CD4-positive, alpha-beta T cell treated with Interleukin-12 subunit alpha and Interleukin-12 subunit beta, for 1 hour (primary cell): ENCODE data around the gene GNAI2.

Experiments used
- DNase-seq: peaks from one replicate; pipeline ENCODE4 v3.0.0-alpha.2; 2020

The GNAI2 gene

DNA sequence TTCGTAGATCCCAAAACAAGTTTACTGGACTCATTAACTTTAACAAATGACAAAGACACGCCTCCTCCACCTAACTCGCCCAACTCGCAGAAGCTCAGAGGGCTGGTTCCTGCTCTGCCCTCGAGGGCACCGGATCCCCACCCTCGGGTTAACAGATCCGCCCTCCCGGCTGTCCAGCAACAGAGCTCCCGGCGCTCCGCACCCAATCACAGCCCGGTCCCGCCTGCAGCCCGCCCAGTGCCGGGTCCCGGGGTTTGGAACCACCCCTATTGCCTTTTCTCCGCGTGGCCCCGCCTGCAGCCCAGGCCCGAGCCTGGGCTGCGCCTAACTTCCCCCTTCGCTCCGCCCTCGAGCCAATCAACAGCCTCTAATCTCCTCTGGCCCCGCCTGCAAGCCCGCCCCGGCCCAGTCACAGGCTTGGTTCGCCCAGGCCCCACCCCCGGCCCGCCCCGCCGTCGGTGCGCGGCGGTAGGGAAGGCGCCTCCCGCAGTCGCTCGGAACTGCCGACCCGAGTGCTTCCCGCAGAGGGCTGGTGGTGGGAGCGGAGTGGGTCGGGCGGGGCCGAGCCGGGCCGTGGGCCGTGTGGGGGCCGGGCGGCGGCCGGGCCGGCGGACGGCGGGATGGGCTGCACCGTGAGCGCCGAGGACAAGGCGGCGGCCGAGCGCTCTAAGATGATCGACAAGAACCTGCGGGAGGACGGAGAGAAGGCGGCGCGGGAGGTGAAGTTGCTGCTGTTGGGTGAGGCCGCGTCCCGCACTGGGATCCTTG, at the start of gene GNAI2:
TSS of gene GNAI2 (plus strand) at position 489 of the 768 bp plus-strand sequence. CDS start at position 621, 132 bp downstream.
- peak; percentile 99 for DNase-seq

GRCh38 chr3:50187750-50188149, 48.3 kb upstream of the GNAI2 start:
- DNase-seq: no peak

- DNase-seq: peak; percentile 30
These were observed 46.7 kb upstream of the GNAI2 start for GRCh38 chr3:50189274-50189673.

GRCh38 chr3:50189989-50190388, 46.0 kb upstream of the GNAI2 start:
- no peak for DNase-seq

DNA sequence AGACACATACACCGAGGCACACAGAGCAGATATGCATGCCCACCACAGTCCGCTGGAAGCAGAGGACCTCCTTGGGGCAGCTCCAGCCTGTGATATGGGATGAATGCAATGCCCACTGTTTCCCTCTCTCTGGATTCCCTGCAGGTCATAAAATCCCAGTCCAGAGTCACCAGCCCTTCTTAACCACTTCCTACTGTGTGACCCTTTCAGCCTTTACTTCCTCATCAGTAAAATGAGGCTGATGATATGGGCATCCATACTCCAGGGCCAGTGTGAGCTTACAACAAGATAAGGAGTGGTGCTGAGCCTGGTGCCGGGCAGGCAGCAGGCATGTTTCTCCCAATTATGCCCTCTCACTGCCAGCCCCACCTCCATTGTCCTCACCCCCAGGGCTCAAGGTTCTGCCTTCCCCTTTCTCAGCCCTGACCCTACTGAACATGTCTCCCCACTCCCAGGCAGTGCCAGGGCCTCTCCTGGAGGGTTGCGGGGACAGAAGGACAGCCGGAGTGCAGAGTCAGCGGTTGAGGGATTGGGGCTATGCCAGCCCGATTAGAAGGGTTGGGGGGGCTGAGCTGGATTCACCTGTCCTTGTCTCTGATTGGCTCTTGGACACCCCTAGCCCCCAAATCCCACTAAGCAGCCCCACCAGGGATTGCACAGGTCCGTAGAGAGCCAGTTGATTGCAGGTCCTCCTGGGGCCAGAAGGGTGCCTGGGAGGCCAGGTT, 44.9 kb upstream of the GNAI2 start, which contains the start of gene GNAT1:
TSS of gene GNAT1 (plus strand) at position 675 of the 725 bp plus-strand sequence. CDS start 116 bp downstream, outside the sequence.
- DNase-seq: no peak

- no peak for DNase-seq
These were observed 43.9 kb upstream of the GNAI2 start for GRCh38 chr3:50192124-50192523.

- peak; percentile 86 for DNase-seq
These were observed 43.3 kb upstream of the GNAI2 start for GRCh38 chr3:50192689-50193141.

DNA sequence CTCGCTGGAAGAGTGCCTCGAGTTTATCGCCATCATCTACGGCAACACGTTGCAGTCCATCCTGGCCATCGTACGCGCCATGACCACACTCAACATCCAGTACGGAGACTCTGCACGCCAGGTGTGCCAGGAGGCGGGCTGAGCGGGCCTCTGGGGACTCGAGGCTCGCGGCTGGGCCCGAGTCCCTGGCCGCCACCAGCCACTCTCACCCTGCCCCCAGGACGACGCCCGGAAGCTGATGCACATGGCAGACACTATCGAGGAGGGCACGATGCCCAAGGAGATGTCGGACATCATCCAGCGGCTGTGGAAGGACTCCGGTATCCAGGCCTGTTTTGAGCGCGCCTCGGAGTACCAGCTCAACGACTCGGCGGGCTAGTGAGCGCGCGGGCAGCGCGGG, 42.7 kb upstream of the GNAI2 start:
- no peak for DNase-seq

GRCh38 chr3:50193746-50194127, 42.3 kb upstream of the GNAI2 start:
- no peak for DNase-seq

DNA sequence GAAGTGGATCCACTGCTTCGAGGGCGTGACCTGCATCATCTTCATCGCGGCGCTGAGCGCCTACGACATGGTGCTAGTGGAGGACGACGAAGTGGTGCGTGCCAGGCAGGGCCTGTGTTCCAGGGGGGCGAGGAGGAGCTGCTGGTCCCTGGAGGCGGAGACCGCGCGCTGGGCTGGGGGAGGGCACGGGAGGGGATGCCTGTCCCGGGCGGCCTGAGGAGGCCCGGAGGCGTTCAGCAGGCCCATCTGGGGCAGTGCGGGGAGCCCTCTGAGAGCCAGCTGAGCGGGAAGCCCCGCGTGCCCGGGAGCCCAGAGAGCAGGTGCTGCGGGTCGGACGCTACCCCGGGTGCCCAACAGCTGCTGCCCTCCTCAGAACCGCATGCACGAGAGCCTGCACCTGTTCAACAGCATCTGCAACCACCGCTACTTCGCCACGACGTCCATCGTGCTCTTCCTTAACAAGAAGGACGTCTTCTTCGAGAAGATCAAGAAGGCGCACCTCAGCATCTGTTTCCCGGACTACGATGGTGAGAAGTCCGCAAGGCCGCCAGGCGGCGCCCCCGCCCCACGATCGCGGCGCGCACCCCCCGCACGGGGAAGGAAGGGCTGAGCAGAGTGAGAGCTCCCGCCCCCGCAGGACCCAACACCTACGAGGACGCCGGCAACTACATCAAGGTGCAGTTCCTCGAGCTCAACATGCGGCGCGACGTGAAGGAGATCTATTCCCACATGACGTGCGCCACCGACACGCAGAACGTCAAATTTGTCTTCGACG, 41.7 kb upstream of the GNAI2 start:
- peak; percentile 88 for DNase-seq

- DNase-seq: peak; percentile 56
These were observed 41.0 kb upstream of the GNAI2 start for GRCh38 chr3:50194903-50195500.

DNA sequence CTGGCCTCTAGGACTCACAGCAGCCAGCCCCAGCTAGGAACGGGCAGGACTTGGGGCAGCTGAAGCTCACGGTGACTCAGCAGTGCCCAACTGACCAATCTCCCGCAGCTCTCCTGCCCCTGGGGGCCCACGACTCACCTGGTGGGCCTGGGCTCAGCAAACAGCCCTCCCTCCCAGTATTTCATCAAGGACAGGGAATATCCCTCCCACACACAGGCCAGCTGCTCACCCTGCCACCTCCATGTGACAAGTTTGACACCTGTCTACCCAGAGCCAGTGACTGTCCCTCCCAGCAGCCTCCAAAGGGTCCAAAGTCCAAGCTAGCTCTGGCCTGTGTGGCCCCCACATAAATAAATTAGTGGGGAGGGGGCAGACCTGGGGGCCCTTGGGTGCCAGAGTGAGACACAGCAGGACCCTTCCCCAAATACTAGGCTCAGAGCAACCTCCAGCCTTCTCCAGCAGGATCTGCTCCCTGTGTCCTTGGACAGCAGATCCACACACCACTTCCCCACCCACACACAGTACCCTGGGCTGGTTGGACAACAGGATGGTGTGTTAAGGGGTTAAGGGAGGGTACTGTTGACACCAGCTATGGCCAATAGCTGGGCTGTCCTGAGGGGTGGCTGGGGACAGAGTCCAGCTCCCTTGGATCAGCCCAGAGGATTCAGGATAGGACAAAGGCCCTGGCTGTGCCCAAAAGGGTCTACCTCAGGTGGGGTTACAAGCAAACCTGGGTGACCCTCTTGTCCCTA, 40.3 kb upstream of the GNAI2 start:
- no peak for DNase-seq

DNA sequence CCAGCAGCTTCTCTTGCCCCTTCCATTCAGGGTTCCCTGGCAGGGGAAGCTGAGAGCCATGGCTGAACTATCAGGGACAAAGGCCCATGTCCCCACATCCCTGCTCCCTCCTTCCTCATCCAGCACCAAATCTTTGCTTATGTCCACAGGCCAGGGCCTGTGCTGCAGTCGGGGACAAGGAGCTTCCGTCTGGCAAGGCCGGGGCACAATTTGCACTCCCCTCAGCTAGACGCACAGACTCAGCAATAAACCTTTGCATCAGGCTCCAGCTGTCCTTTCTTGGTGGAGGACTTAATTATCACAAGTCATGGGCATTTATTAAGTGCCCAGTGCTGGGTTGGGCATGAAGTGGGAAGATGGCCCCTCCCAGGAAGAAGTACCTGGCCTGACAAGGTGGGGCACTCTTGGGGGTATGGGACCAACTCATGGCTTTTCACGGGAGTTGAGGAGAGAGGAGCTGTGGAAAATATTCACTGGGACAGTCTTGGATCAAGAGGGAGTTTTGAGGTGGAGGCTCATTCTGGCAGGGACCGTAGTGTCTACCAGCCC, 39.7 kb upstream of the GNAI2 start:
- no peak for DNase-seq

DNA sequence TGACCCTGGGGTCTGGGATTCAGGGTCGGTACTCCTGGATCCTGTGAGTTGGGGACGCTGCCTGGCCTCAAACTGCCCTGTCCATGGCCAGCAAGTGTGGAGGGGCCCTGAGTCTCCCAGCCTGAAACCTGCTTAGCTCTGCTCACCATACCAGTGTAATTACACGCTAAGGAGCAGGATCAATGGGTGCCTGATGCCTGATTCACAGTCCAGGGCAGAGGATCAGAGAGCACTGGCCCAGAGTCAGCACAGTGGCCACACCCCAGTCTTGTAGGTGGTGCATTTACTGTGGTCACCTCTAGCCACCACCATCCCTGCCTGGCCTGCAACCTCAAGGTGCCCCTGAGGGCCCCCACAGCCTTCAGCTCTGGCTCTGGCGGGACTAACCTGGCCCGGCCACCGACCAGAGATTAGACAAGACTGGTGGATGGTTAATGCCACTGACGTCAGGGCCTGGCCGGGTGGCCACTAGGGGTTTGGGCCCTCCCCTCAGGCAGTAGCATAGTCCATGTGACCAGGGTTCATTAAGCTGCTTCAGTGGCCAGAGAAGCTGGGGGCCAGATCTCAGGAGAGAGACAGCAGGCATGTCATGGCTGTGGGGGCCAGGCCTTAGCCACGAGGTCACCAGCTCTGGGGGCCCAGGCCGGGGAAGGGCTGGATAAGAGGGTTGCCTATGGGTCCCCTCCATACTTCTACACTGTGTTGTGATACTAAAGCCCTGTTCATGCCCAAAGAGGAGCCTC, 34.3 kb upstream of the GNAI2 start:
- no peak for DNase-seq

- no peak for DNase-seq
These were observed 33.5 kb upstream of the GNAI2 start for GRCh38 chr3:50202353-50203112.

GRCh38 chr3:50203113-50203808, 32.7 kb upstream of the GNAI2 start:
- DNase-seq: no peak

- no peak for DNase-seq
These were observed 31.9 kb upstream of the GNAI2 start for GRCh38 chr3:50203809-50204803.

DNA sequence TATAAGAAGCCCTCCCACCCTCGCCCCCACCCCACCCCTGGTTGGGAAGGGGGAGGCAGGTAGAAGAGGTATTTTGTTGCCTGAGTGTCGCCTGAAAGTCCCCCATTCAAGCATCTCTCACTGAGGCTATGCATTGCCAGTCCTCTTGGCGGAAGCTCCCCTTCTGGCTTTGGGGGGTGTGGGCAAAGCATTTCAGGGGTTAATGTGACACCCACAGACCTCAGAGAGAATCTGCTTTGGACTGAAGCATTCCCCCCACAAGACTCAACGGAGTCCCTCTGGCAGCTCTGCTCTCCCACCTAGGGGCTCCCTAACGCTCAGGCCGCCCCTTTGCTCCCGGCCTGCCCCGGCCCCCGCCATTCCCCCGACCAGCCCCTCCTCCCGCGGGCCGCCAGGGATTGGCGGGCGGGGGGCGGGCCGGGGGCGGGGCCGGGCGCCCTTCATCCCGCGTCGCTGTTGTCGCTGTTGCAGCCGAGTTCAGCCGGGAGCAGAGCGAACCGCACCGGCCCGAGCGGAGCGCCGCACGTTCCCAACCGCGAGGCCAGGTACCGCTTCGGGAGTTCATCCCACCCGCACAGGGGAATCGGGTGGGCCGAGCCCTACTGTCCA, 31.1 kb upstream of the GNAI2 start, which contains the start of gene SLC38A3:
TSS of gene SLC38A3 (plus strand) at position 468 of the 609 bp plus-strand sequence. CDS start 8,929 bp downstream, outside the sequence.
- peak; percentile 11 for DNase-seq
